ELR (cell line): ENCODE results near the gene FOXP1.

Experiments used
- DNase-seq: peaks from one replicate; pipeline ENCODE4 v3.0.0-alpha.2; 2015; ENCODE audit warnings: low read depth

FOXP1 gene

GRCh38 chr3:71005702-71006321, 577.7 kb downstream of the FOXP1 start:
- no peak for DNase-seq

GRCh38 chr3:71003511-71003910, 580.0 kb downstream of the FOXP1 start:
- no peak for DNase-seq

GRCh38 chr3:71002298-71002697, 581.2 kb downstream of the FOXP1 start:
- DNase-seq, result no peak

- no peak for DNase-seq
These were observed 582.2 kb downstream of the FOXP1 start for GRCh38 chr3:71001303-71001830.

- no peak for DNase-seq
These were observed 583.0 kb downstream of the FOXP1 start for GRCh38 chr3:71000483-71000882.

- DNase-seq, result peak; percentile 72
These were observed 583.8 kb downstream of the FOXP1 start for GRCh38 chr3:70999730-71000129.

GRCh38 chr3:70996082-70996481, 587.4 kb downstream of the FOXP1 start:
- no peak for DNase-seq

GRCh38 chr3:70994644-70995043, 588.9 kb downstream of the FOXP1 start:
- DNase-seq, result no peak

- peak; percentile 11 for DNase-seq
These were observed 590.8 kb downstream of the FOXP1 start for GRCh38 chr3:70992562-70993204.

GRCh38 chr3:70992131-70992530, 591.4 kb downstream of the FOXP1 start:
- DNase-seq, result no peak

- DNase-seq, result peak; percentile 16
These were observed 592.8 kb downstream of the FOXP1 start for GRCh38 chr3:70990723-70991122.

- DNase-seq, result peak; percentile 28
These were observed 593.3 kb downstream of the FOXP1 start for GRCh38 chr3:70990185-70990584.

- peak; percentile 60 for DNase-seq
These were observed 594.4 kb downstream of the FOXP1 start for GRCh38 chr3:70989174-70989573.

GRCh38 chr3:70988111-70988510, 595.4 kb downstream of the FOXP1 start:
- DNase-seq, result no peak

GRCh38 chr3:70985572-70985971, 598.0 kb downstream of the FOXP1 start:
- DNase-seq, result no peak

- no peak for DNase-seq
These were observed 598.6 kb downstream of the FOXP1 start for GRCh38 chr3:70984776-70985482.

- peak; percentile 84 for DNase-seq
These were observed 600.8 kb downstream of the FOXP1 start for GRCh38 chr3:70982700-70983140.

GRCh38 chr3:70982284-70982683, 601.2 kb downstream of the FOXP1 start:
- DNase-seq, result no peak

GRCh38 chr3:70981231-70981880, 602.2 kb downstream of the FOXP1 start:
- no peak for DNase-seq

GRCh38 chr3:70980646-70981170, 602.8 kb downstream of the FOXP1 start:
- DNase-seq, result no peak

- DNase-seq, result no peak
These were observed 603.4 kb downstream of the FOXP1 start for GRCh38 chr3:70979983-70980645.

GRCh38 chr3:70977712-70978111, 605.8 kb downstream of the FOXP1 start:
- no peak for DNase-seq
